Measurements from ENCODE around the gene MSI1. TPM values are rescaled to one million over a fixed set of nuclear protein-coding genes. Genes with fewer than 3 reads are reported as not detected.

MSI1 gene
- total RNA-seq, result 1.0 TPM

GRCh38 chr12:120368789-120369602, at the start of gene MSI1:
TSS of gene MSI1 (minus strand) at chr12:120369164. CDS start at chr12:120369091, 73 bp downstream.
- peak within 1 kb of the TSS in 1 of 3 donors; percentile 22 for H3K4me3 ChIP-seq (ENCODE audit: low read length in 3 of 3)
- no peaks in the 10 kb centered on the region for H3K36me3 ChIP-seq (ENCODE audit: control insufficient read depth in 3 of 3, insufficient read depth in 3 of 3, low read length in 3 of 3)
- peaks cover 3 to 6% (median 4%) of the 10 kb centered on the region in 3 donors for H3K4me1 ChIP-seq (ENCODE audit: control insufficient read depth in 3 of 3, insufficient read depth in 3 of 3, low read length in 3 of 3)
- H3K9ac ChIP-seq (ENCODE audit: low read depth in 1 of 3, low read length in 3 of 3), result peak within 1 kb of the TSS in 1 of 3 donors; percentile 45
- no peak within 1 kb of the TSS for H3K27ac ChIP-seq (ENCODE audit: low read depth, low read length)
- H3K9me3 ChIP-seq (ENCODE audit: control insufficient read depth in 3 of 3, low read length in 3 of 3), result no peaks in the 10 kb centered on the region
- H3K27me3 ChIP-seq (ENCODE audit: control insufficient read depth in 3 of 3, insufficient read depth in 3 of 3, low read length in 3 of 3), result peaks cover 50 to 67% (median 50%) of the 10 kb centered on the region in 3 donors

GRCh38 chr12:120417917-120418580, 49.1 kb upstream of the MSI1 start:
- Histone ChIP-seq H3K4me3 (ENCODE audit: low read length in 3 of 3) (no peak overlapping the region), H3K27ac (ENCODE audit: low read depth, low read length) (no peak overlapping the region), H3K36me3 (ENCODE audit: control insufficient read depth in 3 of 3, insufficient read depth in 3 of 3, low read length in 3 of 3) (no peaks in the 10 kb centered on the region), H3K9me3 (ENCODE audit: control insufficient read depth in 3 of 3, low read length in 3 of 3) (no peaks in the 10 kb centered on the region), H3K27me3 (ENCODE audit: control insufficient read depth in 3 of 3, insufficient read depth in 3 of 3, low read length in 3 of 3) (peaks cover 3 to 6% (median 3%) of the 10 kb centered on the region in 3 donors), H3K4me1 (ENCODE audit: control insufficient read depth in 3 of 3, insufficient read depth in 3 of 3, low read length in 3 of 3) (no peaks in the 10 kb centered on the region), H3K9ac (ENCODE audit: low read depth in 1 of 3, low read length in 3 of 3) (no peak overlapping the region)

GRCh38 chr12:120416490-120417216, 47.7 kb upstream of the MSI1 start:
- H3K4me3 ChIP-seq (ENCODE audit: low read length in 3 of 3), result no peak overlapping the region
- no peak overlapping the region for H3K27ac ChIP-seq (ENCODE audit: low read depth, low read length)
- peaks cover 3 to 6% (median 3%) of the 10 kb centered on the region in 3 donors for H3K27me3 ChIP-seq (ENCODE audit: control insufficient read depth in 3 of 3, insufficient read depth in 3 of 3, low read length in 3 of 3)
- H3K4me1 ChIP-seq (ENCODE audit: control insufficient read depth in 3 of 3, insufficient read depth in 3 of 3, low read length in 3 of 3), result no peaks in the 10 kb centered on the region
- H3K36me3 ChIP-seq (ENCODE audit: control insufficient read depth in 3 of 3, insufficient read depth in 3 of 3, low read length in 3 of 3), result no peaks in the 10 kb centered on the region
- H3K9me3 ChIP-seq (ENCODE audit: control insufficient read depth in 3 of 3, low read length in 3 of 3), result no peaks in the 10 kb centered on the region
- no peak overlapping the region for H3K9ac ChIP-seq (ENCODE audit: low read depth in 1 of 3, low read length in 3 of 3)

- no peak overlapping the region for H3K27ac ChIP-seq (ENCODE audit: low read depth, low read length)
- no peaks in the 10 kb centered on the region for H3K9me3 ChIP-seq (ENCODE audit: control insufficient read depth in 3 of 3, low read length in 3 of 3)
- peaks cover 2 to 3% (median 3%) of the 10 kb centered on the region in 3 donors for H3K27me3 ChIP-seq (ENCODE audit: control insufficient read depth in 3 of 3, insufficient read depth in 3 of 3, low read length in 3 of 3)
- H3K36me3 ChIP-seq (ENCODE audit: control insufficient read depth in 3 of 3, insufficient read depth in 3 of 3, low read length in 3 of 3), result no peaks in the 10 kb centered on the region
- no peak overlapping the region for H3K4me3 ChIP-seq (ENCODE audit: low read length in 3 of 3)
- H3K4me1 ChIP-seq (ENCODE audit: control insufficient read depth in 3 of 3, insufficient read depth in 3 of 3, low read length in 3 of 3), result no peaks in the 10 kb centered on the region
- no peak overlapping the region for H3K9ac ChIP-seq (ENCODE audit: low read depth in 1 of 3, low read length in 3 of 3)
These were observed 45.1 kb upstream of the MSI1 start for GRCh38 chr12:120413901-120414695.

DNA sequence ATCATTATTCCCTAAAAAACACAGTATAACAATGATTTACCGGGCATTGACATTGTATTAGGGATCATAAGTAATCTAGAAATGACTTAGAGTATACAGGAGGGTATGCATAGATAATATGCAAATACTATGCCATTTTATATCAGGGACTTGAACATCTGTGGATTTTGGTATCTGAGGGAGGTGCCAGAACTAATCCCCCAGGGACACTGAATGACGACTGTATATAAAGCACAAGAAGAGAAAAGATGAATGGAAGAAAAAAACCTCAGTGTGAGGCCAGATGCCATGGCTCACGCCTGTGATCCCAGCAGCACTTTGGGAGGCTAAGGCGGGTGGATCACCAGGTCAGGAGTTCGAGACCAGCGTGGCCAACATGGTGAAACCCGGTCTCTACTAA, 43.5 kb upstream of the MSI1 start:
- peaks cover 0 to 2% (median 0%) of the 10 kb centered on the region in 3 donors for H3K27me3 ChIP-seq (ENCODE audit: control insufficient read depth in 3 of 3, insufficient read depth in 3 of 3, low read length in 3 of 3)
- H3K27ac ChIP-seq (ENCODE audit: low read depth, low read length), result no peak overlapping the region
- H3K4me3 ChIP-seq (ENCODE audit: low read length in 3 of 3), result no peak overlapping the region
- no peaks in the 10 kb centered on the region for H3K4me1 ChIP-seq (ENCODE audit: control insufficient read depth in 3 of 3, insufficient read depth in 3 of 3, low read length in 3 of 3)
- H3K9ac ChIP-seq (ENCODE audit: low read depth in 1 of 3, low read length in 3 of 3), result no peak overlapping the region
- no peaks in the 10 kb centered on the region for H3K36me3 ChIP-seq (ENCODE audit: control insufficient read depth in 3 of 3, insufficient read depth in 3 of 3, low read length in 3 of 3)
- H3K9me3 ChIP-seq (ENCODE audit: control insufficient read depth in 3 of 3, low read length in 3 of 3), result no peaks in the 10 kb centered on the region

GRCh38 chr12:120408771-120409170, 39.8 kb upstream of the MSI1 start:
- H3K36me3 ChIP-seq (ENCODE audit: control insufficient read depth in 3 of 3, insufficient read depth in 3 of 3, low read length in 3 of 3), result no peaks in the 10 kb centered on the region
- no peak overlapping the region for H3K27ac ChIP-seq (ENCODE audit: low read depth, low read length)
- H3K4me1 ChIP-seq (ENCODE audit: control insufficient read depth in 3 of 3, insufficient read depth in 3 of 3, low read length in 3 of 3), result no peaks in the 10 kb centered on the region
- H3K9me3 ChIP-seq (ENCODE audit: control insufficient read depth in 3 of 3, low read length in 3 of 3), result no peaks in the 10 kb centered on the region
- no peak overlapping the region for H3K4me3 ChIP-seq (ENCODE audit: low read length in 3 of 3)
- H3K27me3 ChIP-seq (ENCODE audit: control insufficient read depth in 3 of 3, insufficient read depth in 3 of 3, low read length in 3 of 3), result no peaks in the 10 kb centered on the region
- no peak overlapping the region for H3K9ac ChIP-seq (ENCODE audit: low read depth in 1 of 3, low read length in 3 of 3)

DNA sequence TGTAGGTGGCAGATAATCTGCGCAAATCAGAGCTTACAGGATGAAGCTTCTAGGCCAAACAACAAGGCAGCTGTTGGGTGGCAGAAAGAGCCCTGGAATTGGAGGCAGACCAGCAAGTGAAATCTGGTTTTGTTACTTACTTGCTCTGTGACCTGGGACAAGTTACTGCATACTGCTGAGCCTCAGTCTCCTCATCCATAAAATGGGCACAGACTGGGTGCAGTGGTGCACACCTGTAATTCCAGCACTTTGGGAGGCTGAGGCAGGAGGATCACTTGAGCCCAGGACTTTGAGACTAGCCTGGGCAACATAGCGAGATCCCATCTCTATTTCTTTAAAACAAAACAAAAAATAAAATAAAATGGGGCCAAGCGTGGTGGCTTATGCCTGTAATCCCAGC, 37.6 kb upstream of the MSI1 start:
- H3K9me3 ChIP-seq (ENCODE audit: control insufficient read depth in 3 of 3, low read length in 3 of 3), result no peaks in the 10 kb centered on the region
- peaks cover 0 to 6% (median 4%) of the 10 kb centered on the region in 3 donors for H3K27me3 ChIP-seq (ENCODE audit: control insufficient read depth in 3 of 3, insufficient read depth in 3 of 3, low read length in 3 of 3)
- H3K27ac ChIP-seq (ENCODE audit: low read depth, low read length), result no peak overlapping the region
- H3K4me3 ChIP-seq (ENCODE audit: low read length in 3 of 3), result no peak overlapping the region
- no peaks in the 10 kb centered on the region for H3K36me3 ChIP-seq (ENCODE audit: control insufficient read depth in 3 of 3, insufficient read depth in 3 of 3, low read length in 3 of 3)
- no peaks in the 10 kb centered on the region for H3K4me1 ChIP-seq (ENCODE audit: control insufficient read depth in 3 of 3, insufficient read depth in 3 of 3, low read length in 3 of 3)
- H3K9ac ChIP-seq (ENCODE audit: low read depth in 1 of 3, low read length in 3 of 3), result no peak overlapping the region

GRCh38 chr12:120406069-120406468, 37.1 kb upstream of the MSI1 start:
- no peaks in the 10 kb centered on the region for H3K9me3 ChIP-seq (ENCODE audit: control insufficient read depth in 3 of 3, low read length in 3 of 3)
- no peaks in the 10 kb centered on the region for H3K4me1 ChIP-seq (ENCODE audit: control insufficient read depth in 3 of 3, insufficient read depth in 3 of 3, low read length in 3 of 3)
- no peak overlapping the region for H3K9ac ChIP-seq (ENCODE audit: low read depth in 1 of 3, low read length in 3 of 3)
- H3K27me3 ChIP-seq (ENCODE audit: control insufficient read depth in 3 of 3, insufficient read depth in 3 of 3, low read length in 3 of 3), result peaks cover 0 to 6% (median 4%) of the 10 kb centered on the region in 3 donors
- H3K36me3 ChIP-seq (ENCODE audit: control insufficient read depth in 3 of 3, insufficient read depth in 3 of 3, low read length in 3 of 3), result no peaks in the 10 kb centered on the region
- H3K27ac ChIP-seq (ENCODE audit: low read depth, low read length), result no peak overlapping the region
- no peak overlapping the region for H3K4me3 ChIP-seq (ENCODE audit: low read length in 3 of 3)

GRCh38 chr12:120404271-120404670, 35.3 kb upstream of the MSI1 start:
- Histone ChIP-seq H3K4me3 (ENCODE audit: low read length in 3 of 3) (no peak overlapping the region), H3K9ac (ENCODE audit: low read depth in 1 of 3, low read length in 3 of 3) (no peak overlapping the region), H3K27ac (ENCODE audit: low read depth, low read length) (no peak overlapping the region), H3K4me1 (ENCODE audit: control insufficient read depth in 3 of 3, insufficient read depth in 3 of 3, low read length in 3 of 3) (no peaks in the 10 kb centered on the region), H3K27me3 (ENCODE audit: control insufficient read depth in 3 of 3, insufficient read depth in 3 of 3, low read length in 3 of 3) (peaks cover 0 to 6% (median 4%) of the 10 kb centered on the region in 3 donors), H3K36me3 (ENCODE audit: control insufficient read depth in 3 of 3, insufficient read depth in 3 of 3, low read length in 3 of 3) (no peaks in the 10 kb centered on the region), H3K9me3 (ENCODE audit: control insufficient read depth in 3 of 3, low read length in 3 of 3) (no peaks in the 10 kb centered on the region)

Data from skeletal muscle tissue (tissue), 4 donors.